SK-N-SH treated with all-trans-retinoic acid at 6 μM for 48 hours (cell line): ENCODE results near the gene MMADHC.

Experiments used
- TCF4 ChIP-seq: fragments of 250-450 bp; sonication (Bioruptor Pico); IDR thresholded peaks from 2 replicates; pipeline ENCODE4 v1.8.0; 2021; ENCODE audit warnings: mild to moderate bottlenecking, moderate library complexity, borderline replicate concordance
- ZFP30 ChIP-seq: fragments of 450-650 bp; formaldehyde crosslinking; IDR thresholded peaks from 2 replicates; pipeline ENCODE4 v1.5.0; 2022; ENCODE audit warnings: mild to moderate bottlenecking, moderate library complexity

DNA sequence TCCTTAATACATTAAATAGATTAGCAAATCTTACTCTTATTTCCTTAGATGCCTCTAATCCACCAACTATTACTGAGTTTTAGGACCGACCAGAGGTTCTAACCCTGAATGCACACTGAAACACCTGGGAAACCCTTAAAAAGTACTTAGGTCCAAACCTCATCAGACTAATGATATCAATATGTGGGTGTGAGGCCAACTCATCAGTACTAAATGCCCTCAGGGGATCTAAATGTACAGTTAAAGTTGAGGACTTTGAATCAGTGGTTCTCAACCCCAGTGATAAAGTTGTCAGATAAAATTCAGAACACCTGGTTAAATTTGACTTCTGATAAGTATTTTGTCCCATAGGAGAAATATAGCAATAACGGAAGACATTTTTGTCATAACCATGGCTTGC lies 20.9 kb downstream of the MMADHC start:
- no peak for TF ChIP-seq ZFP30 (CRISPR knock-in tag)
- no peak for TF ChIP-seq TCF4 (CRISPR knock-in tag)
